Breast epithelium (tissue), 3 donors: Measurements from ENCODE around the gene JPH4.

Source experiments
- CTCF ChIP-seq, 3 donors: fragments of 450-650 bp; IDR thresholded peaks; one replicate each; pipeline ENCODE4 v1.5.1; 2016 to 2017; ENCODE audit warnings: antibody characterized with exemption in 3 of 3, mild to moderate bottlenecking in 3 of 3, moderate library complexity in 3 of 3
- POLR2A ChIP-seq: fragments of 450-650 bp; IDR thresholded peaks from one replicate; pipeline ENCODE4 v1.6.1; 2016; ENCODE audit warnings: antibody characterized with exemption, mild to moderate bottlenecking, moderate library complexity
- POLR2AphosphoS5 ChIP-seq, 3 donors: sonication (generic); formaldehyde crosslinking; IDR thresholded peaks; one replicate each; pipeline ENCODE4 v1.6.1; 2017; ENCODE audit warnings: antibody characterized with exemption in 3 of 3

- no peak for TF ChIP-seq POLR2A
- TF ChIP-seq CTCF (IDR thresholded peaks at IDR 0.05) = no peak
- TF ChIP-seq POLR2AphosphoS5 (IDR thresholded peaks at IDR 0.05) = no peak
These were observed 37.3 kb upstream of the JPH4 start for GRCh38 chr14:23615856-23616255.
